ENCODE results near the gene TRIM72.
"Not testable (repeated sequence)": the region's sequence is repeated elsewhere in the genome, so short reads cannot be mapped to it uniquely, and the experiment has no call there.

TRIM72 gene

GRCh38 chr16:31190818-31191444 lies 23.0 kb upstream of the TRIM72 start:
- no peak for DNase-seq (ENCODE audit: low read depth in 2 of 2)

DNA sequence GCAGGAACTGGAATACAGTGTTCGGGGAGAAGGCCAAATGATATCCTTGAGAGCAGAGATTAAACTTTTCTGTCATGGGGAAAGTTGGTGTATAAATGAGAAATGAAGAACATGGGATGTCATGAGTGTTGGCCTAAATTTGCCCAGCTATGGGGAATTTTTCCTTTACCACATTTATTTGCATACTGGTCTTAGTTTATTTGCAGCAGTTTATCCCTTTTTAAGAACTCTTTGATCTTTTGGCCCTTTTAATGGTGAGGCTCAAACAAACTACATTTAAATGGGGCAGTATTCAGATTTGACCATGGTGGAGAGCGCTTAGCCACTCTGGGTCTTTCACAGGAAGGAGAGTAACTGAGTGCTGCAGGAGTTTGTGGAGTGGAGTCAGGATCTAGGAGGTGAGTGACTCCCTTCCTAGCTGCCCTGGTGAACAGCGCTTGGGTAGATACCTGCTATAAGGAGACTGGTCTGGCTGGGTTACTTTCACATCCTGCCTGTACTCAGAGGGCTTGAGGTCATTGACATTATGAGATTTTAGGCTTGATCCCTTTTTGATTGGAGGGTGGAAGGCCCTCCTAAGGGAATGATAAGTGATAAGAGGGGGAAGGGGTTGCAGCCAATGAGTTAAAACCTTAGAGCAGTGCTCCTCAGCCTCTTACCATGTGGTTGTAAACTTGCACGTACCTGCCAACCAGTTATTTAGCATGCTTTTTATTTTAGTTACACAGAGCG lies 22.1 kb upstream of the TRIM72 start:
- DNase-seq (ENCODE audit: low read depth in 2 of 2), result no peak

DNA sequence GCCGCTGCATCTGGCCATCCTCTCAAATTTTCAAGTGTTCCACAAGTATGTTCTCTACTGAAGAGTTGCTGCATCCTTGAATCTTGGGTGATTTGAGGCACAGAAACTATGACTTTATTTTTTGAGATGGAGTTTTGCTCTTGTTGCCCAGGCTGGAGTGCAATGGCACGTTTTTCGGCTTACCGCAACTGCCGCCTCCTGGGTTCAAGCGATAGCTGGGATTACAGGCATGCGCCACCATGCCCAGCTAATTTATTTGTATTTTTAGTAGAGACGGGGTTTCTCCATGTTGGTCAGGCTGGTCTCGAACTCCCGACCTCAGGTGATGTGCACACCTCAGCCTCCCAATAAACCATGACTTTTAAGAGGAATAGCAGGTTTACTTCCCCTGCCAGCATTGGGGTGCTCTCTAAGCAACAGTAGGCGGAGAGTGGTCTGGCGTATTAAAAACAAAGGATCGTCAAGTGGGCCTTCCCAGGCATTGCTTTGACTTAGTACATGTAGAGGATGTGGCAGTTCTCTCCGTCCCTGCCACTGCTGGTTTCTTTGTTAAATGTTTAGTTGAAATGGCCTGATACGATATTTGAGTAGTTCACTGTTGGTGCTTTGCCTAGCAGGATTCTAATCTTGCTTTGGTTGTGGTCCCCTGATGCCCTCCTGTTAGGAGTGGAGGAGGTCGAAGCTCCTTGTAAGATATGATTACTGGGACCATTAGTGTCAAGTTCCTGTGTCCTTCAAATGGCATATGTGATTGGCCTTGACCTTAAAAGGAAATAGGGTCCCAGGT lies 20.9 kb upstream of the TRIM72 start:
- no peak for DNase-seq (ENCODE audit: low read depth in 2 of 2)

- DNase-seq (ENCODE audit: low read depth in 2 of 2), result no peak
Observed at GRCh38 chr16:31193874-31194273, 20.0 kb upstream of the TRIM72 start.

DNA sequence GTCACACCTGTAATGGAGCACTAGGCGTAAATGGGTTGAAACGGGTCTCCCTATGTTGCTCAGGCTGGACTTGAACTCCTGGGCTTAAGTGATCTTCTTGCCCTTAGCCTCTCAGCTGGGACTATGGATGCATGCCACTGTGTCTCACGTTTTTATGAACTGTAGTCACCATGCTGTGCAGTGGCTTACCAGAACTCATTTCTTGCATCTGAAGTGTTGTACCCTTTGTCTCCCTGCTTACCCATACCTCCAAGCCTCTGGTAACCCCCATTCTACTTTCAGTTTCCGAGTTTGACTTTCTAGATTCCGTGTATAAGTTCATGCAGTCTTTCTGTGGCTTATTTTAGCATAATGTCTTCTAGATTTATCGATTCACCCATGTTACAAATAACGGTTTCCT lies 19.0 kb upstream of the TRIM72 start:
- no peak for DNase-seq (ENCODE audit: low read depth in 2 of 2)

DNA sequence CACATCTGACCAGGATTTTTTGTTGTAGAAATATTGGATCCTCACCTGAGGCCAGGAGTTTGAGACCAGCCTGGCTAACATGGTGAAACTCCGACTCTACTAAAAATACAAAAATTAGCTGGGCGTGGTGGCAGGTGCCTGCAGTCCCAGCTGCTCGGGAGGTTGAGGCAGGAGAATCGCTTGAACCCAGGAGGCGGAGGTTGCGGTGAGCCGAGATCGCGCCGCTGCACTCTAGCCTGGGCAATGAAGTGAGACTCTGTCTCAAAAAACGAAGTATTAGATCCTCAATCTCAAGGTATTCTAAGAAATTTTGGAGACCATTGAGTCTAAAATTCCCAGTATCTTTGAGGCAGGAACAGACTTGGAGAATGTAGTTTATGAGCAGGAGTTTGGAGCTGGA lies 18.1 kb upstream of the TRIM72 start:
- DNase-seq (ENCODE audit: low read depth in 2 of 2), result not testable (repeated sequence)

DNA sequence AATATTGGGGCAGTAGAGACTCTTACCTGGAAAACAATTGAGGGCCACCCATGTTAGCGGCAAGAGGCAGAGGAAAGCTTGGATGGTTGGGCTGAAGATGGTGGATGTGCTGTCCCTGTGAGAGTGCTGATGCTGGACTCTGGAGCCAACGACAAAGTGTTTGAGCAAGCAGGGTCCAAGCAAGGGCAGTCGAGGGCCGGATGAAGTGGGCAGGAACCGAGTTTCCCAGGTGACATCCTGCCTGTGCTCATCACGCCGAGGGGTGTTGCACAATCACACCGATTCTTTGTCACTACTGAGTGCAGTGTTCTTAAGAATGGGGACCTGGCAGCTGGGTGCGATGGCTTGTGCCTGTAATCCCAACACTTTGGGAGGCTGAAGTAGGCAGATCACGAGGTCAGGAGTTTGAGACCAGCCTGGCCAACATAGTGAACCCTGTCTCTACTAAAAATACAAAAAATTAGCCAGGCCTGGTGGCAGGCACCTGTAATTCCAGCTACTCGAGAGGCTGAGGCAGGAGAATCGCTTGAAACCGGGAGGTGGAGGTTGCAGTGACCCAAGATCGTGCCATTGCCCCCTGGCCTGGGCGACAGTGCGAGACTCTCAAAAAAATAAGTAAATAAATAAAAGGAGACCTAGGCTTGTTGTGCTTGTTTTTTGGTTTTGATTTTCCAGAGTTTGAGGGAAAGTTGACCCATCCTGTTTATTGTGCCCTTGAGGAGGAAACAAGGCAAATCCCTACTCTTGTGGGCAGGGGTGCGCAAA lies 17.4 kb upstream of the TRIM72 start:
- no peak for DNase-seq (ENCODE audit: low read depth in 2 of 2)

- no peak for DNase-seq (ENCODE audit: low read depth in 2 of 2)
Observed at GRCh38 chr16:31198207-31198882, 15.6 kb upstream of the TRIM72 start.

GRCh38 chr16:31199430-31200041 lies 14.4 kb upstream of the TRIM72 start:
- no peak for DNase-seq (ENCODE audit: low read depth in 2 of 2)

GRCh38 chr16:31200111-31200510 lies 13.8 kb upstream of the TRIM72 start:
- not testable (repeated sequence) for DNase-seq (ENCODE audit: low read depth in 2 of 2)

GRCh38 chr16:31200821-31201568 lies 12.9 kb upstream of the TRIM72 start:
- DNase-seq (ENCODE audit: low read depth in 2 of 2), result peak in 1 of 2 donors; percentile 19

GRCh38 chr16:31201582-31202413 lies 12.1 kb upstream of the TRIM72 start:
- DNase-seq (ENCODE audit: low read depth in 2 of 2), result no peak

DNA sequence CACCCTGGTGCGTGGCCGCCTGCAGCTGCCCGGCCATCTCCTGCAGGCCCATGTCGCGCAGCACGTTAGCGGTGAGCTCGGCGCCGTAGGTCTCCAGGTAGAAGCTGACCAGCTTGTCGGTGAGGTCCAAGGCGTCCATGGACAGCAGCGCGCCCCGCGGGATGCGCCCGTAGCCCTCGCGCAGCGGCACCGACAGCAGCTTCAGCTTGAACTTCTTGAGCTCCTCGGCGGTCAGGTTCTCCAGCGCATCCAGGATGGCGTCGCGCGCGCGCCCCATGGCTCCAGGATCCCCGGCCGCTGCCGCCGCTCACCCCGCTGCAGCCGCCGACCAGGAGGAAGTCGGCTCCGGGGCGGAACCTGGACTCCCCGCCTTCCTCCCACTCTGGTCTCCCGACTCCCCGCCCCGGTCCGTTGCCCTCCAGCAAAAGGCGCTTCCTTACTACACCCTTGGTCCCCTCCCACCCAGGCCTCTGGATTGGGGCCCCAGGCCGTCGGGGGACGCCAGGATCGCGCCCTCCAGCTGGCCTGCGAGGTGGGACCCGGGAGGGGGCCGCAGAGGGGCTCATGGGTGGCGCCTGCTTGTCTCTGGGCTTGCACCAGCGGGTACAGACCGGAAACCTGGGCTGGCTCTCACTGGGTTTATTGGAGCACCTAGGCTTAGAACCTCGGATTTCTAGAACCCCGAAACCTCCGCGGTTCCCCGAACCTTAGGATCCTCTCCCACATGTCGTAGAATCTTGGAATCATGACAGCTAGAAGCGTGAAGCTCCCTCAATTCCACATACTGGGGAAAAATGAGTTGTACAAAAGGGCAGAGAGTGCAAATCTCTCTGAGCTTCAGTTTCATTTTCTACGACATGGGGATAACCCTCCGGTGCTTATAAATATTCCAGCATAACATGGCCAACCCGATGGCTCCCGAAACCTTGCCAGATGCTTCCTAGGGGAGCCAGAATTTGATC lies 11.2 kb upstream of the TRIM72 start, which contains the start of gene PYCARD:
Gene PYCARD, minus strand, starts transcription at position 347 of the 962 bp plus-strand sequence. Its CDS starts 70 bp downstream, at position 277.
- no peak for DNase-seq (ENCODE audit: low read depth in 2 of 2)

DNA sequence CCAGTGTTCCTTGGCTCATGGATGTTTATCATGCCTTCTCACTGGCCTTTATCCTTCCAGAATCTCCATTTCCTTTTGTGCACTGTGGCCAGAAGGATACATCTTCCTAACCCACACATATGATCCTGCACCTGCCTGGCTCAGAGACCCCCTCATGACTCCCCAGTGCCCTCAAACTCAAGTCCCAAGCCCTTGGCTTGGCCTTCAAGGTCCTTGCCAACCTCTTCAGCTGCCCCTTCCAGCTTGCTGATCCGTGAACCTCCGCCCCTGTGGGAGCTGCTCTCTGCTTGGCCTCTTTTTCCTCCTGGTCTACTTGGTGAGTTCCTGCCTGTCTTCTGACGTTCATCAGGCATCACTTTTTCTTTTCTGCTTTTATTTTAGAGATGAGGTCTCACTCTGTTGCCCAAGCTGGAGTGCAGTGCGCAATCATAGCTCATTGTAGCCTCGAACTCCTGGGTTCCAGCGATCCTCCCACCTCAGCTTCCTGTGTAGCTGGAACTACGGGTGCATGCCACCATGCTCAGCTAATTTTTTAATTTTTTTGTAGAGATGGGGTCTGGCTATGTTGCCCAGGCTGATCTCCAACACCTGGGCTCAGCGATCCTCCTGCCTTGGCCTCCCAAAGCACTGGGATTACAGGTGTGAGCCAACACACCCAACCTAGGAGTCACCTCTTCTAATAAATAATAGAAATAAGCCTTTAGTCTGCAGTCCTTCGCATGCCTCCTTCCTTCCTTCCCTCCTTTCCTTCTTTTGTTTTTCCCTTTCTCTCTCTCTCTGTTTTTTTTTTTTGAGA lies 8.8 kb upstream of the TRIM72 start:
- no peak for DNase-seq (ENCODE audit: low read depth in 2 of 2)

DNA sequence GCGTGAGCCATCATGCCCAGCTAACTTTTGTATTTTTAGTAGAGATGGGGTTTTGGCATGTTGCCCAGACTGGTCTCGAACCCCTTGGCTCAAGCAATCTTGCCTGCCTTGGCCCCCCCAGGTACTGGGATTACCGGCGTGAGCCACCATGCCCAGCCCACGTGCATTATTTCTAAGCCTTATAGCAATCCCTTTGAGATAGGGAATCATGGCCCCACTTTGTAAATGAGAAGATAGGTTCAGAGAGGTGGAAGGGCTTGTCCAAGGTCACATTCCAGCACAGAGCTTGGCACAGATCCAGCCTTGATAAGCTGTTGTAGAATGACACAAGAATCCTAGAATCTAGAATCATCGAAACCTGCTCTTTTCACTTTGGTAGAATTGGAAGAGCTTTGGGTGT lies 7.1 kb upstream of the TRIM72 start:
- no peak for DNase-seq (ENCODE audit: low read depth in 2 of 2)

DNA sequence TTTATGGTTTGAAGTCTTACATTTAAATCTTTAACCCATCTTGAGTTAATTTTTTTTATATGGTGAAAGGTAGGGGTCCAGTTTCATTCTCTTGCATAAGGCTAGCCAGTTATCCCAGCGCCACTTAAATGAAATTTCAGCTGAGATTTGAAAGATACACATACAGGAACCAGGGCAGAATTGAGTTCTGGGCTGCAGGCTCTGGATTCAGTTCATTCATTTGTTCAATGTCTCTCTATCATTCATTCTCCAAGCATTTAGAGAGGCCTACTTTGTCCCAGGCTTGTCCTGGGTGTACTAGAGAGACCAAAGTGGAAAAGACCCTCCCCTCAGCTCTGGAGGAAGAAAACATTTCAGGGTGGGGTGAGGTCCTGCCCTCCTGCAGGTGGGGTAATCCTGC lies 577 bp upstream of the TRIM72 start:
- DNase-seq (ENCODE audit: low read depth in 2 of 2), result no peak

DNA sequence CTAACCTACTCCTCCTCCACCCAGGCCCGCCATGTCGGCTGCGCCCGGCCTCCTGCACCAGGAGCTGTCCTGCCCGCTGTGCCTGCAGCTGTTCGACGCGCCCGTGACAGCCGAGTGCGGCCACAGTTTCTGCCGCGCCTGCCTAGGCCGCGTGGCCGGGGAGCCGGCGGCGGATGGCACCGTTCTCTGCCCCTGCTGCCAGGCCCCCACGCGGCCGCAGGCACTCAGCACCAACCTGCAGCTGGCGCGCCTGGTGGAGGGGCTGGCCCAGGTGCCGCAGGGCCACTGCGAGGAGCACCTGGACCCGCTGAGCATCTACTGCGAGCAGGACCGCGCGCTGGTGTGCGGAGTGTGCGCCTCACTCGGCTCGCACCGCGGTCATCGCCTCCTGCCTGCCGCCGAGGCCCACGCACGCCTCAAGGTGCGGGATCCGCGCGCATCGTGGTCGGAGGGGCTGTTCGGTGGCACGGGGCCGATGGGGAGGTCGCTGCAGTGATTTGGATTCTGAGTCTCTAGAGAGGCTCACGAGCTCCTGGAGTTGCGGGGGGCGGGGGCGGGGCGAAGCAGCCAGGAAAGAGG lies 878 bp downstream of the TRIM72 start:
- DNase-seq (ENCODE audit: low read depth in 2 of 2), result no peak
